ENCODE data around the gene C11orf52.
"Not testable (repeated sequence)": the region's sequence is repeated elsewhere in the genome, so short reads cannot be mapped to it uniquely, and the experiment has no call there.

Gene C11orf52, protein sequence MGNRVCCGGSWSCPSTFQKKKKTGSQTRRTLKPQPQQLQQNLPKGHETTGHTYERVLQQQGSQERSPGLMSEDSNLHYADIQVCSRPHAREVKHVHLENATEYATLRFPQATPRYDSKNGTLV

DNA sequence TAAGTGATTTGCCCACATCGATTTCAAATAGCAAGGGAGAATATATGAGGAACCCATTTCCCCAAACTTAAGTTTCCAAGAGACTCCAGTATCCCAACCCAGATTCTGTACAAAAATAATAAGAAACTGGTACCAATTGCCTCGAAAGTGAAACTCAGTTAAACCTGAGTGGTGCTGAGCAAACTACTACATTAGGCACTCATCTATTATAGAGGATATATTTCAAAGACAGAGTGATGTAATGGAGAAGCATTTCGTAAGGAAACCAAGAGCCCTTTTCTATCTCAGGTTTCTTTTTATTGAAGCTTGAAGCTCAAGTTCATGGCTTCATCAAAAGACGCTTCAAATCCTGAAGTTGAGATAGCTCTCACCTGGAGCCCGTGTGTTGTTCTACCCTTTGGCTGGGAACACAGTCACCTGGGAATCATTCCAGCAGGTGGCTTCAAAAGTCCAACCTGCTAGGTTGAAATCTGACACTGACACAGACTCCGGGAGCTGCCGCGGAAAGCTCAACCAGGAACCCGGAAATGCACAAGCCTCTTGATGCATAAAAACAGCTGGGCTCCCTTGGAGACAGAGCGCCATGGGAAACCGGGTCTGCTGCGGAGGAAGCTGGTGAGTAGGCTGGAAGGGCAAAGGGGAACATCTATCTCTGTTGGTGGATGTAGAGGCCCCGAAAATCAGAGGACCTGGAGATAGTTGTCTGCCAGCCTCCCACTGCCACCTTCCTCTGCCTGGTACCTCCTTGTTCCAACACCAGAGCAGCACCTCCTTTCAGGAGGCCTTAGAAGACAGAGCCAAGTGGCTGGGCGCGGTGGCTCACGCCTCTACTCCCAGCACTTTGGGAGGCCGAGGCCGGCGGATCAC lies at the start of gene C11orf52:
TSS of gene C11orf52 (plus strand) at position 524 of the 867 bp plus-strand sequence. CDS start at position 584, 60 bp downstream.
- no peak for DNase-seq

DNA sequence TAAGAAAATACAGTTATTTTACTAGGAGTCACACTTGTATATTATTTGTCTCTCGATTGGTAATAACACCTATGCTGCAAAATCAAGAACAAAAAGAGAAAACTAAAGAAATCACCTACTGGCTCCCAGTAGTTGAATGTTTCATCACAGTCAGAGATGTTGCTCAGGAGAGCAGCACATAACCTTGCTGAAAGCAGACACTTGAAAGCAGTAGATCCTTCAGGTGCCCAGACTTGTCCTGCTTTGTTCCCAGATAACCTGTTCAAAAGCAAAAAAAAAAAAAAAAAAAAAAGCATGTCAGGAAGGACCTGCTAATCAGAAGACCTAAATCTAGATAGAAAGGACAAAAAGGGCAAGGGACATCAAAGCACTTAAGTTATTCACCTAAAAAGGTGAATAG lies 48.6 kb upstream of the C11orf52 start:
- DNase-seq = no peak

DNA sequence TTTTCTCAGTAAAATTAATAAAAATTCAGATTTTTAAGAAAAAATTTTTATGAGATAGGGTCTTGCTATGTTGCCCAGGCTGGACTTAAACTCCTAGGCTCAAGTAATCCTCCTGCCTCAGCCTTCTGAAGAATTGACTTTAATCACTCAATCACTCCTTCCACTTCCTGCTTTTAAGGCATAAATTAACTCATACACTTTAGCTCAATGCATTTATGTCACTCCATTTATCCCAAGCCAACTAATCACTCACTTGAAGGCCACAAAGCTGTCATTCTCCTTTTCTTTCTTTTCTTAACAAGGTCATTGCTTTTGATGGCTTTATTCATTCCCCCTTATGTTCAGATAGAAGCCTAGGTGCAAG lies 48.2 kb upstream of the C11orf52 start:
- DNase-seq = no peak

DNA sequence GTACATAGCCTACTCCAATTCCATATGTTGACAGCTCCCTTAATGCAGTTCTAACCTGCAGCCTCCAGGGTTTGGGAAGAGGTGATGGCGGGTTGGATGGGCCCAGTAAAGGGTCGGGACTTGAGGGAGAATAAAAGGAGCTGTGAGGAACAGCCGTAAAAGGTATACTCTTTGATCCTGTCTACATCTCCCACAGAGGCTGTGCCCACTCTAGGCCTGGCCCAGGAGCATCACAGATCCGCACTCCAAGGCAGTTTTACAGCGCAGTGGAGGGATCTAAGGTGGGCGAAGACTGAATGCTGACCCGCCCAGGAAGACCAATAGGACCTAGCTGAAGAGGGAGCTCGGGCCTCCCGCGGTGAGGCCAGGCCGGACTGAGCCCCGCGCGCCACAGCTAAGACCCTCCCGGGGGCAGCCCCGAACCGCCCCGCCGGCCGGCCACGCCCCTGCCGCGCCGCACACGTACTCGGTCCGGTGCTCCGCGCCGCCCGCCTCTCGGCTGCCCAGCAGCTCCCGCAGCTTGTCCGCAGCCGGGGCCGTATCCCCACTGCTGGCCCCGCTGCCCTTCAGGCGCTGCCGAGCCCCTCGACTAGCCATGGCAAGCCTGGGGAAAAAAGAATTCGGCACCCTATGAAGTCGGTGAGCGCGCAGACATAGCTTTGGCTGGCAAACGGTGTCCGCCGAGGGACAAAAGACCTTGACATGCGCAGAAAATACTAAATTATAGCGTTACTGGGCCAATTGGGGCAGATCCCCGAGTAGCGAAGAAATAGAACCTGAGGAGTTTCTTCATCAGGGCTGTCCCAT lies 47.6 kb upstream of the C11orf52 start, which contains the start of gene ALG9:
TSS of gene ALG9 (minus strand) at position 696 of the 807 bp plus-strand sequence. CDS start at position 597, 99 bp downstream.
- peak; percentile 93 for DNase-seq

DNA sequence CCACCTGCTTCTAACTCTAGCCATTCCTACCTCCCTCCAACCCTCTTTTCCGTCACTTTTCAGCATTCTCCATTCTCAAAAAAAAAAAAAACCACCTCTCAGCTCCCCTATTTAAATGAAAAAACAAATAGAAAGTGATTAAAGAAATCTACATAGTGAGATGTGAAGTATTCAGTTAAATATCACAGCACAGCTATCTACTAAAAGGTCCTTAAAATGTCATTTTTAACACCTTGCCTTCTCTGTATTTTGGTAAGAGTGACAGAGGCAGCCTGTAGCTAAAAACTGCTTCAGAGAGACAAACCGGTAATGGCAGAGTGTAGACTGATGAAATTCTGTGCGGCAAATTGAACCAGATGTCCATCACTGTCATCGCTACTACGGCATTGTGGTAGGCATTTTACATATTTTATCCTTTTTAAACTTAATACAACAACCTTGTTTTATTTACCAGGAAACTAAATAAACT lies 47.0 kb upstream of the C11orf52 start:
- no peak for DNase-seq

DNA sequence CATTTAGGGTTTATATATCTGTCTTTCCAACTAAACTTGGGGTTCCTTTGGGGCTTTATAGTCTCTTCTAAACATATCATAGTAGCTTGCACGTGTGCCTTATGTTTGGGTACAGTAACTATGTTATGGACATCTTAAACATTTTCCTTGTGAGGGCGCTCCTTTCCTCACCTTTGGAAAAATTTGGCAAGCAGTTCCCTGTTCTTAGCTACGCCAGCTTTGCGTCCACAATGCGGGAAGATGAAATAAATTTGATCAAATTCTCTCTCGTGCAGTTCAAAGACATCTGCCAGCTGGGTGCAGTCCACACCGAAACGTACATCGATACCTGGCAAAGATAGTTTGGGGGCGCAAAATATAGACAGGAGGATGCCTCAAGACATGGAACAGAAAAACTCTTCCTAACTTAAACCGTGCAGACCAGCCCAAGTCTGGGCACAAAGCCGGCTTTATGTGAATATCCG lies 40.3 kb upstream of the C11orf52 start:
- DNase-seq = no peak

DNA sequence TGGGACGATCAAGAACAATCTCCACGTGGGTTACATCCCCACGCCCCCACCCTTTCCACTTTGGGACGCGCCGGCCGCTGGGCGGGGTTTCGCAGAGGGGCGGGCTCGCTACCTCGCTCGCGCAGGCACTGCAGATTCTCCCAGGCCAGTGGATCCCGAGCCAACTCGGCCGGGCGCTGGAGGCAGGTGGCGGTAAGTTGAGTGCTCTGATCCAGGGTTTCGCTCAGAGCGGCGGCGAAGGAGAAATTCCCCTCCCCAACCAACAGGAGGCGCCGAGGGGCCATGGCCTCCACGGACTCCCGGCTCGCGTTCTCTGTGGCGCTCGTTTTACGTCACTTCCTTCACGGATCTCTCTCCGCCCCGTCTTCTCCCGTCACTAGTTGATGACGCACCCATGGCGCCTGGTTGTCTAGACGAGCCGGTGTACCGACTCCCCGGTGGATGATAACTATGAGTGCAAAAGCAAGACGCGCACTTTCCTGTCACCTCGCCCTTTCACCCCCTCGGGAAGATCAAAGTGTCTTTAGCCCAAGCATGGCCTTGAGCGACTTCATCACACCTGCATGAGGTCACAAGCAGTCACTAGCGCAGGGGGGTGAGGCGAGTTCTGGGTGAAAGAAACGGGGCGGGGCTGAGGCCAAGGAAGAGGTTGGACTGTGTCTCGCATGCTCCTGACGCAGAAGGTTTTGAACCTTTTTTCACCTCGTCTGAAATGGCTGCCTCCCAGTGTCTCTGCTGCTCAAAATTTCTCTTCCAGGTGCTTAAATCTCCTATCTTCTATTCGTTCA lies 39.7 kb upstream of the C11orf52 start, which contains the start of the genes CFAP68 and FDXACB1:
TSS of gene CFAP68 (plus strand) at position 693 of the 788 bp plus-strand sequence. CDS start at position 713, 20 bp downstream.
TSS of gene FDXACB1 (minus strand) at position 317 of the 788 bp plus-strand sequence. CDS start at position 284, 33 bp downstream.
- DNase-seq = peak; percentile 94

DNA sequence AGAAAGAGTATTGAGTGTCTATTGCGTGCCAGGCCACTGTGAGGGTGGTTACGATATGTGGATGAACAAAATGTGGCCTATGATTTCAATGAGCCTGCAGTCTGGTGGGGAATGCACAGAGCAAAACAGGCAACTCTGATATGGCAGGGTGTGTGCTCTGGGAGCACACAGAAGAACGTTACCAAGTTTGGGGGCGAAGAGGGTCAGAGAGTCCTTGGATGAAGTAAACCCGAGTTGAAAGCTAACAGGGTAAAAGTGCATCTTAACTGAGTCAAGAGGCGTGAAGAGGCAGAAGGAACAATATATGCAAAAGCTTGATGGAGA lies 39.1 kb upstream of the C11orf52 start:
- DNase-seq = no peak

DNA sequence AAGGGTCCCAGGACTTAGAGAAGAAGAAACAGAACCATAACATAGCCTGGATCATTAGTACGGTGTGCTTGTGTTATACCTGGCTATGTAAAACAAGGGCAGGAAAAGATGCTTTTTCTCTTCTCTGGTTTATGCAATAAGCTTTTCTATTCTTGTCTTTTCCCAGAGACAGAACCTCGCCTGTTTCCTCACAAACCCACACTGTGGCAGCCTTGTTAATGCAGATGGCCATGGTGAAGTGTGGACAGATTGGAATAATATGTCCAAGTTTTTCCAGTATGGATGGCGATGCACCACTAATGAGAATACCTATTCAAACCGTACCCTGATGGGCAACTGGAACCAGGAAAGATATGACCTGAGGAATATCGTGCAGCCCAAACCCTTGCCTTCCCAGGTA lies 36.5 kb upstream of the C11orf52 start:
- DNase-seq = no peak

DNA sequence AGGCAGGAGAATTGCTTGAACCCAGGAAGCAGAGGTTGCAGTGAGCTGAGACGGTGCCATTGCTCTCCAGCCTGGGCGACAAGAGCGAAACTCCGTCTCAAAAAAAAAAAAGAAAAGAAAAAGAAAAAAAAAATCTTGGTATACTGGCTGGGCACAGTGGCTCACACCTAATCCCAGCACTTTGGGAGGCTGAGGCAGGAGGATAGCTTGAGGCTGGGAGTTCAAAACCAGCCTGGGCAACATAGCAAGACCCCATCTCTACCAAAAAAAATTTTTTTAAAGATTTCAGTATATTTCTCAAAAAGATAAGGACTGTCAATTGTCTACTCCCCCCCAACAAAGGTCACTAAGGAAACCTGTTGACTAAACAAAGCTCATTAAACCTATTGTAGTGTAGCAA lies 33.7 kb upstream of the C11orf52 start:
- DNase-seq = not testable (repeated sequence)

DNA sequence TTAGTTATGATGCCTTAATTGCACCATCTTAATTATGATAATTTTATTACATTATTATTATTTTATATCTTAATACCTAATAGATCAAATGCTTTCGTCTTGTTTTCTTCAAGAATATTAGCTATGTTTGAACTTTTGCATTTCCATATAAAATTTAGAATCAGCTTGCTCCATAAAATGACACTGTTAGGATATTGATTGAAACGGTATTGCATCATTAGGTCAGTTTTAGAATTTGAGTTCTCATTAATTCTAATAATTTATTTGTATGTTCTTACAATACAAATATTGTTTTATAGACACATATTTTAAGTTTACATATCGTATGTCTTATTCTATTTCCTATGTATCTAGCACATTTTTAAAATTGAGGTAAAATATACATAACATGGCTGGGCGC lies 32.7 kb upstream of the C11orf52 start:
- no peak for DNase-seq

DNA sequence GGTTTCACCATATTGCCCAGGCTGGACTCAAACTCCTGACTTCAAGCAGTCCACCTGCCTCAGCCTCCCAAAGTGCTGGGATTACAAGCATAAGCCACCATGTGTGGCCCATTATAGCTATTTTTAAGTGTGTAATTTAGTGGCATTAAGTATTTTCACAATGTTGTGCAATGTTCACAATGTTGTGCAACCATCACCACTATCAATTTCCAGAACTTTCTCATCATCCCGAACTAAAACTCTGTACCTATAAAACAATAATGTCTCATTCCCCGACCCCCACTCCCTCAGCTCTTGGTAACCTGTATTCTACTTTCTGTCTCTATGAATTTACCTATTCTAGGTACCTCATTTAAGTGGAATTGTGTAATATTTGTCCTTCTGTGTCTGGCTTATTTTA lies 31.9 kb upstream of the C11orf52 start:
- DNase-seq = no peak

DNA sequence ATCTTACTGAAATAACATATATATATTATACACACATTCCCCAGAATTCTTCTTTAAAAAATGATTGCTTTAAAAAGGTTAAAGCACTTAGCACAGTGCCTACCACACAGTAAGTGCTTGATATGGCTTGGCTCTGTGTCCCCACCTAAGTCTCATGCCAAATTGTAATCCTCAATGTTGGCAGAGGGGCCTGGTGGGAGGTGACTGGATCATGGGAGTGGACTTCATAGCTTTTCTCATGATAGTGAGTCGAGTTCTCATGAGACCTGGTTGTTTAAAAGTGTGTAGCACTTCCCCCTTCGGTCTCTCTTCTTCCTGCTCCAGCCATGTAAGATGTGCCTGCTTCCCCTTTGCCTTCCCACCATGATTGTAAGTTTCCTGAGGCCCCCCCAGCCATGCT lies 13.3 kb upstream of the C11orf52 start:
- no peak for DNase-seq

DNA sequence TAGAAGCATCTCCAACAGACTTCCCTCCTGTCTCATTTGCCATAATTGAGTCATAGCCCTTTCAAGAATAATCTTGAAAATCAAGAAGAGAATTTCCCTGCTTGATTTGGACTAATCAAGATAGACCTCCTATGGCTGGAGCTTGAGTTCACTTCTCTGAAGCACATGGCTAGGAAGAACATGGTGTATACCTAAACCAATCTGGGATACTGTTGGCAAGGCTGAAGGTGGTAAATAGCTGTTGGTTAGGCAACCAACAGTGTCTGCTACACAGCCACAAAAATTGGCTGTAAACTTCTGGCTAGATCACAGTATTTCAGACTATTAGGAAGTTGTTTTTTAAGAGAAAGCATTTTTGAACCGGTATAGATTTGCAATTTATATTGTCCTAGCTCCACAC lies 12.0 kb upstream of the C11orf52 start:
- no peak for DNase-seq

DNA sequence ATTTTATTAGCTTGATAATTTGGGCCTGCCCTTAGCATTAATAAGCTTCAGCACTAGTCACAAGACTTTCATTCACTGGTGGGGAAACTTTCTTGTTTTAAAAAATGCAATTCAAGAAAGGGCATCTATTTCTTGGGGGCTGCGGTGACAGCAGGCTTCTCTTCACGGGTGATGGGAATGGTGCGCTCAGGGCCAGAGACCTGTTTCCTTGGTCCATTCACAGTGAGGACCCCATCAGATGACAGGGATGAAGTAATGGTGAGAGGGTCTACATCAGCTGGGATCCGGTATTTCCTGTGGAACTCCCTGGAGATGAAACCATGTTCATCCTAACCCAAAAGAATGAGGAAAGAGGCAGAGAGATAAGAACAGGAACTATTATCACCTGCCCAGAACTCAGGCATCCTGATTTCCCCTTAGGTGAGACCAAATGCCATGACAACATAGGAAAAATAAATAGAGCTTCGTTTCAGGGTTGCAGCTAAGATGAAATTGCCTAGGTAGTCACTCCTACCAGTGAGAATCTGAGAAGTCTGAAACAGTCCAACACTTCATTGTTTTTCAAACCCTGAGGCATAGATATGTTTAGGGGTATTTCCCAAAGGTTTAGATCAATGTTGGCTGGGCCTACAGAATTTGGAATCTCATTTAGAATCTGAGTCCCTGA lies 9.9 kb upstream of the C11orf52 start:
- no peak for DNase-seq

DNA sequence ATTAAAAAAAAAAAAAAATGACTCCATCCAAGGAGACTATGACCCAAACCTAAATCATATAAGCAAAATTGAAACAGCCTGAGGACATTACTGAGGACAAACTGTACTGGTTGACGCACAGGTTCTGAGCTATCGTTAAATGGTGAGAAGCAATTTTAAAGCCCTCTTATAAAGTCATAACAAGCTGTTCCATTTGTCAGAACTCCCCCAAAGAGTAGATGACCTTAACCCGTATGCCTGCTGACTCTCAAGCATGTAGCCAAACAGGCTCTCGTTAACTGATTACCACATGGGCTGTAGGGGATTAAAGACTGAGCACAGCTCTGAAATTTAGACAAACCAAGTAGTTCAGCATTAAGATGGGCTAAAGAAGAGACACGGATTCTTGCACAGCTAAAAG lies 9.3 kb upstream of the C11orf52 start:
- no peak for DNase-seq

DNA sequence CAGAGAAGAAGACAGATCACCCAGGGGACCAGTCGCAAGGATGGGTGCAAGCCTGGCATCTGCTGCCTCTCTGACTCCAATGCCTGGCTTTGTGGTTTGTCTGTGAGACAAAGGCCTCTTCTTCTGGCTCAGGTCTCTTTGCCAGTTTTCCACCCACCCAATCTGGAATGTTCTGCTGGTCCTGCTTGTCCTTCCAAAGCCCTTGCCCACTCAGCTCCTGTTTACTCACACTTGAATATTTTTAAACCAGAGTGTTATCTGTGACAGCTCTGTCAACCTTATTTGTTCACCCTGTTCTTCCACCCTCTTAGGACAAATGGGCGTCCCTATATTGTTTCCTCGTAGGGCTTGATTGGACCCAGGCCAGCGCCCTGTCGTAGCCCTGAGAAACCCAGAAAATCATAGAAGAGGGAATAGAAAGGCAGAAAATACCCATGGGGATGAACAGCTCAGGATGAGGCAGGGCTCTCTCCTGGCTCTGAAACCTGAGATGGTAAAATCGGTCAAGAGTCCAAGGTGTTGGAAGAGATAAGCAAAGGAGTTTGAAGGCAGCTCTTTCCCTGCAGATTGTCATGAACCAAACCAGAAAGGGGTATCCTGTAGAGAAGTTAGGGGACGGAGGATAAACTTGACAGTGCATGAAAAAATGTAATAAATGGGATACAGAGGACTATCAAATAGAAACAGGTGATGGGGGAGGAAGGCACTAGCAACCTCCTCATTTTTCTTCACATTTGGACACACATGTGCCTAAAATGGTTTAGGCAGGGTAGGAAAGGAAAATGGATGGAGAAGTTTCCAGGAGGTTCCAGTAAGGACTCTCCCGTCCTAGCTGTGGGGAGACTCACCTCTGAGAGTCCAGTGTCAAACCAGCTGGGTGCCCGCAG lies 7.8 kb upstream of the C11orf52 start:
- DNase-seq = no peak

DNA sequence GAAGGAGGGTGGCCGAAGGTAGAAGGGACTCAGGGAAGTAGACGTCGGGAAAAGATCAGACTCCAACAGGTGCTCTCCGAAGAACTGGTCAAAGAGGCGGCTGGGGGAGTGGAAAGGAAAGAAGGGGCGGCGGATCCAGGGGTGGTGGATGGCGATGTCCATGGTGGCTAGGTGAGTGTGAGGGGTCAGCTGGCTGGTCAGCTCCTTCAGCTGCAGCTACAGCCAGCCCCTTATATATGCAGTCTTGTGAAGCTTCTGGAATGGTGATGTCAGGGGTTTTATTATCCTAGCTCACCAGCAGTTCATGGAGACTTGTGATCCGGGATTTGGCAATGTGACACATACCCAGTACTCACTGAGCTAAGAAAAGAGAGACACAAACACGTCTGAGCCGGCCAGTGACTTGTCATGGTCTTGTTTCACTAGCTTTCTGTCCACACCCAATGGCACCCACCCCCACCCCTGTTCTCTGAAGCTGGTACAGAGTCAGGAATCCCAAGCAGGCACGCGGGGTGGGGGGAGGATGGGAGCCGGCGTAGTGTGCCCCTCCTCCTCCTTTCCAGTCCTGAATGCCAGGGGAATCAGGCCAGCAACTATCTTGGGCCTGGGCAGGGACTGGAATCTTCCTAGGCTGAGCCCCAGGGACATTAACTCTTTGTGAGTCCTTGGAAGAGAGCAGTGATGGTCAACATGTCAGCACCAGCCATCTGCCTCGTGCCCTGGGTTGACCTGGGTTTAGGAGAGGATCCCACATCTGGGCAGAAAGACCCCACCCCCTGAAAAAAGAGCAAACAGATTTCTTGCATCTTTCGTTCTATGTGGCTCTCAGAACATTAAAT lies 6.9 kb upstream of the C11orf52 start, which contains the start of gene CRYAB:
TSS of gene CRYAB (minus strand) at position 208 of the 839 bp plus-strand sequence. CDS start at position 162, 46 bp downstream.
- DNase-seq = no peak

DNA sequence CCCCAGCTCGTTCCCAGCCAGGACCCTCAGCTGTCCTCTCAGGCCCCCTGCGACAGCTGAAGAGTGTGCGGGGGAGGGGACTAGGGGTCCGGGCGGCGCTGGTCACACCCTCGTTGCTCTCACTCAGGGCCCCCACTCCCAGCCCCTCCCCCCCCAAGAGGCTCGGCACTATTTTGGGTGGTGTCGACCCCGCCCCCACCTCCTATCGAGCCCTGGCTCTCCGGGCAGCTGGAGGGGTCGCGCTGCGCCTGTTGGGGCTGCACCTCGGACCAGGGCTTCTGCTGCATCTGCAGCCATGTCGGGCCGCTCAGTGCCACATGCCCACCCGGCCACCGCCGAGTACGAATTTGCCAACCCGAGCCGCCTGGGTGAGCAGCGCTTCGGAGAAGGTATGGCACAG lies 6.2 kb upstream of the C11orf52 start, which contains the start of gene HSPB2:
TSS of gene HSPB2 (plus strand) at position 200 of the 400 bp plus-strand sequence. CDS start at position 296, 96 bp downstream.
- no peak for DNase-seq
